ENCODE results near the gene SLC35F5.
"Not testable (repeated sequence)": the region's sequence is repeated elsewhere in the genome, so short reads cannot be mapped to it uniquely, and the experiment has no call there.

The SLC35F5 gene

DNA sequence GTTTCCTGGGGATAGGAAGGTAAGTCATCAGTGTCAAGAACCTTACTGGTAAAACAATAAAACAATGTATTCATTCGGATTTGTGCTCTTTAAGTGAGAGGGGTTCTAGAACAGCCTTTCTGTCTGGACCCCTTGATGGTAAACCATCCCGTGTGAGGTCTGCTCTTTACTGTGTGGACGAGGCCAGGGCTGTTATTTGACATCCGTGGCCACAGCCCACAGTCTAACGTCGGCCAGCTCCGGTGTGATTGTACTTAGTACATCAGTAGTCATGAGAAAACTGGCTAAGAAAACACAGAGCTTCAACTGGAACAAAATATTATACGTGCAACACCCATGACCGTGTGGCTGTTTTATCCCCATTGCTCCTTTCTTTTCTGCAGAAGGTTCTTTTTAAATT lies 62.0 kb downstream of the SLC35F5 start:
- no peak for TF ChIP-seq CTCF (IDR thresholded peaks at IDR 0.05; ENCODE audit: low read depth, low read length)
- H3K4me3 ChIP-seq (ENCODE audit: low read depth, low read length), result no peak overlapping the region

DNA sequence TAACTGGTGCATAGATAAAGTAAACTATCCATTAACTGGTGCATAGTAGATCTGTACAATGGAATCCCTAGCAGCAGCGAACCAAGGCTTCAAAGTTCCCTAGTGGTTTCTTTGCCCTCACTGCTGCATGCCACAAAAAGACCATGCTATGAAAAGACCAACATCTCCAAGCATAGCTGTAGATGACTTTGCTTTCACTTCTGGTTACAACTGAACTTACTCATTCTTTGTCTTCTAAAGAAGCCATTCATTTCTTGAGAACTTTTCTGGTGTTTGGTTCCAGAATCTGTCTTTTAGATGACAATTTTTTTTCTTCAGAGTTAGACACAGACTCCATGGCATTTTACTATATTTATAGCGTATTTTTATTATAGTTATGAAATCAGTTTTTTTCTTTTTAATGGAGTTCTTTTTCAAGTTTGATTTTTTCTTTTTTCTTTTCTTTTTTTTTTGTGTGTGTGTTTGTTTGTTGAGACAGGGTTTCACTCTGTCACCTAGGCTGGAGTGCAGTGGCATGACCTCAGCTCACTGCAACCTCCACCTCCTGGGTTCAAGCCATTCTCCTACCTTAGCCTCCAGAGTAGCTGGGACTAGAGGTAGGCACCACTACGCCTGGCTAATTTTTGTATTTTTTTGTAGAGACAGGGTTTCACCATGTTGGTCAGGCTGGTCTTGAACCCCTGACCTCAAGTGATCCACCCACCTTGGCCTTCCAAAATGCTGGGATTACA lies 63.6 kb downstream of the SLC35F5 start:
- H3K4me3 ChIP-seq (ENCODE audit: low read depth, low read length), result no peak overlapping the region
- no peak for TF ChIP-seq CTCF (IDR thresholded peaks at IDR 0.05; ENCODE audit: low read depth, low read length)

- not testable (repeated sequence) for H3K4me3 ChIP-seq (ENCODE audit: low read depth, low read length)
Measured at GRCh38 chr2:113690871-113691270, 65.6 kb downstream of the SLC35F5 start.

DNA sequence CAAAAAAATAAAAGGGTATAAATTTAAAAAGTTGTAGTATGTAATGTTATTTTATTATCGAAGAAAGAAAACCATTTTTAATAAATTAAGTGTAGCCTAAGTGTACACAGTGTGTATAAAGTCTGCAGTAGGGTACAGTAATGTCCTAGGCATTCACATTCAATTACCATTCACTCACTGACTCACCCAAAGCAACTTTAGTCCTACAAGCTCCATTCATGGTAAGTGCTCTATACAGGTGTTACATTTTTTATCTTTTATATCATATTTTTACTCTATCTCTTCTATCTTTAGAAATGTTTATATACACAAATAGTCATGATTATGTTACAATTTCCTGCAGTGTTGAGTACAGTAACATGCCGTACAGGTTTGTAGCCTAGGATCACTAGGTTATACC lies 69.9 kb downstream of the SLC35F5 start:
- H3K4me3 ChIP-seq (ENCODE audit: low read depth, low read length), result no peak overlapping the region
- no peak for TF ChIP-seq CTCF (IDR thresholded peaks at IDR 0.05; ENCODE audit: low read depth, low read length)

GRCh38 chr2:113685471-113685870 lies 71.0 kb downstream of the SLC35F5 start:
- no peak for TF ChIP-seq CTCF (IDR thresholded peaks at IDR 0.05; ENCODE audit: low read depth, low read length)
- no peak overlapping the region for H3K4me3 ChIP-seq (ENCODE audit: low read depth, low read length)

DNA sequence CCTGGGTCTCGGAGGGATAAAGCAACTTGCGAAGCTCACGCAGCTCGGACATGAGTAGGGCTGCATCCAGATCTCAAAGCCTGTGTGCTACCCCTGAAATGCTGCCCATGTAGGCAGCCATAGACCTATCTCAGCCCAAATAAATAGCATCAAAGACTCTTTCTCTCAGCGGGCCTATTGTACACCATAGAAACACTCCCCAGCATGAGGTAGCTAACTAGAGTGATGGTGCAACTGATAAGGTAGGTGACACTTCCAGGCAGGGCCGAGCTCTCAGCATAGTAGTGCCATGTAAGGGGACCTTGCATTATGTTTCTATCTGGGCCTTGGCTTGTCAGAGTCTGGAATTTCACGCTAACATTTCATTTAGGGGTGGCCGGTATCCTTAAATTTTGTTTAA lies 77.0 kb downstream of the SLC35F5 start:
- no peak for TF ChIP-seq CTCF (IDR thresholded peaks at IDR 0.05; ENCODE audit: low read depth, low read length)

DNA sequence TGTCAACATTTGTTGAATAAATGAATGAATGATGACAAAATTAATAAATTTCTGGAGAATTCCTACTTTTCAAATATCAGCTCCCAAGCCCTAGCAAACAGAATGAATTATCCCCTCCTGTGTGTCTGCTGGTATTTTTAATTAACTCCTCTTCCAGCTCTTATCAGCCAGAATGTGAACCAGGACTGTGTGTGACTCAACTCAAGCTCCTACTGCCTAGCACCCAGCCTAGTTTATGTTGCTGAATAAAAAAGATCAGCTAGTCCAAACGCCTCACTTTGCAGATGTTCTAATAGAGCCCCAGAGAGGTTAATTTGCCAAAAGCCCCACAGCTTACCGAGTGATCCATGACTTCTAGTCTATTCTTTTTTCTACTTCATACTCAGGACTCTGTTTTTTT lies 79.1 kb downstream of the SLC35F5 start:
- no peak overlapping the region for H3K4me3 ChIP-seq (ENCODE audit: low read depth, low read length)
- TF ChIP-seq CTCF (IDR thresholded peaks at IDR 0.05; ENCODE audit: low read depth, low read length), result no peak

More for the DNA sequence above, 77.0 kb downstream of the SLC35F5 start:
- H3K4me3 ChIP-seq (ENCODE audit: low read depth, low read length), result no peak overlapping the region

All from WI38 (cell line).